Calu3 (cell line): ENCODE data around the gene DGKD. TPM values are rescaled to one million over a fixed set of nuclear protein-coding genes. Genes with fewer than 3 reads are reported as not detected.

Source experiments
- BruUV-seq: library from RNA; stranded (reverse); fragments of 400-500 nt; replicated peaks from 2 replicates; lab custom pipeline; 2021; lab: Mats Ljungman, UMichigan
- CTCF ChIA-PET: fragments of 300-600 bp; sonication (Branson Sonifier 250); formaldehyde crosslinking; loops from one replicate; lab custom pipeline; 2022; ENCODE audit warnings: antibody characterized with exemption; lab: Charles Lee
- DNase-seq: peaks from one replicate; pipeline ENCODE4 v3.0.0; 2022
- H3K27ac Mint-ChIP-seq: one replicate; pipeline ENCODE4 v1.8.0; 2022; ENCODE audit warnings: mixed read lengths; ENCODE audit not compliant: unreplicated experiment
- H3K27me3 Mint-ChIP-seq: one replicate; pipeline ENCODE4 v1.8.0; 2022; ENCODE audit warnings: mixed read lengths; ENCODE audit not compliant: unreplicated experiment
- H3K36me3 Mint-ChIP-seq: one replicate; pipeline ENCODE4 v1.8.0; 2022; ENCODE audit warnings: mild to moderate bottlenecking, moderate library complexity, mixed read lengths; ENCODE audit not compliant: insufficient read depth, unreplicated experiment
- H3K4me1 Mint-ChIP-seq: one replicate; pipeline ENCODE4 v1.8.0; 2022; ENCODE audit warnings: mild to moderate bottlenecking, low read depth, mixed read lengths; ENCODE audit not compliant: unreplicated experiment
- H3K4me3 Mint-ChIP-seq: one replicate; pipeline ENCODE4 v1.8.0; 2022; ENCODE audit warnings: mild to moderate bottlenecking, low read depth, moderate library complexity, mixed read lengths; ENCODE audit not compliant: unreplicated experiment
- H3K9me3 Mint-ChIP-seq: one replicate; pipeline ENCODE4 v1.8.0; 2022; ENCODE audit warnings: low read depth, mixed read lengths; ENCODE audit not compliant: unreplicated experiment
- intact Hi-C: fragments of 100-400 bp; cut with micrococcal nuclease; formaldehyde crosslinking; loops from one replicate; pipeline ENCODE4 v1.10.0; 2022; ENCODE audit not compliant: unreplicated experiment
- total RNA-seq: library from RNA; stranded (reverse); gene quantifications from 2 replicates; pipeline ENCODE4 v1.2.3, GENCODE V29; 2022
- TF ChIP-seq, protein P1 (sequence below): fragments of 200-600 bp; IDR thresholded peaks from one replicate; pipeline ENCODE4 v1.8.0; 2022; ENCODE audit warnings: antibody characterized with exemption; ENCODE audit not compliant: unreplicated experiment

Gene DGKD
- total RNA-seq, 1 experiment from 2014 or later: 26.5 TPM

DNA sequence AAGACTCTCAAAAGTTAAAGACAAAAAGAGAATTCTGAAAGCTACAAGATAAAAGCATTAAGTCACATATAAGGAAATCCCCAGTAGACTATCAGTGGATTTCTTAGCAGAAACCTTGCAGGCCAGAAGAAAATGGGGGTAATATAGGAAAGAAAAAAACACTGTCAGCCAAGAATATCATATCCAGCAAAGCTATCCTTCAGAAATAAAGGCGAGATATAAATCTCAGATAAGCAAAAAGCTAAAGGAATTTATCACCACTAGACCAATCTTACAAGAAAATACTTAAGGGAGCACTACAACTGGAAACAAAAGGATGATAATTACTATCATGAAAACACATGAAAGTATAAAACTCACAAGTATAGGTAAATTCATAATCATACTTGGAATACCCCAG lies 149.2 kb downstream of the DGKD start:
- Mint-ChIP-seq H3K27ac (no peak overlapping the region), H3K4me3 (no peak overlapping the region), H3K9me3 (peaks cover 8% of the 10 kb centered on the region), H3K36me3 (no peaks in the 10 kb centered on the region), H3K4me1 (no peaks in the 10 kb centered on the region), H3K27me3 (no peaks in the 10 kb centered on the region)
- CTCF ChIA-PET: no interaction called here
- TF ChIP-seq, protein P1, sequence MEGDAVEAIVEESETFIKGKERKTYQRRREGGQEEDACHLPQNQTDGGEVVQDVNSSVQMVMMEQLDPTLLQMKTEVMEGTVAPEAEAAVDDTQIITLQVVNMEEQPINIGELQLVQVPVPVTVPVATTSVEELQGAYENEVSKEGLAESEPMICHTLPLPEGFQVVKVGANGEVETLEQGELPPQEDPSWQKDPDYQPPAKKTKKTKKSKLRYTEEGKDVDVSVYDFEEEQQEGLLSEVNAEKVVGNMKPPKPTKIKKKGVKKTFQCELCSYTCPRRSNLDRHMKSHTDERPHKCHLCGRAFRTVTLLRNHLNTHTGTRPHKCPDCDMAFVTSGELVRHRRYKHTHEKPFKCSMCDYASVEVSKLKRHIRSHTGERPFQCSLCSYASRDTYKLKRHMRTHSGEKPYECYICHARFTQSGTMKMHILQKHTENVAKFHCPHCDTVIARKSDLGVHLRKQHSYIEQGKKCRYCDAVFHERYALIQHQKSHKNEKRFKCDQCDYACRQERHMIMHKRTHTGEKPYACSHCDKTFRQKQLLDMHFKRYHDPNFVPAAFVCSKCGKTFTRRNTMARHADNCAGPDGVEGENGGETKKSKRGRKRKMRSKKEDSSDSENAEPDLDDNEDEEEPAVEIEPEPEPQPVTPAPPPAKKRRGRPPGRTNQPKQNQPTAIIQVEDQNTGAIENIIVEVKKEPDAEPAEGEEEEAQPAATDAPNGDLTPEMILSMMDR: no peak
- no peak for DNase-seq
- intact Hi-C loops: no loop called here
- BruUV-seq: no TSS peak

DNA sequence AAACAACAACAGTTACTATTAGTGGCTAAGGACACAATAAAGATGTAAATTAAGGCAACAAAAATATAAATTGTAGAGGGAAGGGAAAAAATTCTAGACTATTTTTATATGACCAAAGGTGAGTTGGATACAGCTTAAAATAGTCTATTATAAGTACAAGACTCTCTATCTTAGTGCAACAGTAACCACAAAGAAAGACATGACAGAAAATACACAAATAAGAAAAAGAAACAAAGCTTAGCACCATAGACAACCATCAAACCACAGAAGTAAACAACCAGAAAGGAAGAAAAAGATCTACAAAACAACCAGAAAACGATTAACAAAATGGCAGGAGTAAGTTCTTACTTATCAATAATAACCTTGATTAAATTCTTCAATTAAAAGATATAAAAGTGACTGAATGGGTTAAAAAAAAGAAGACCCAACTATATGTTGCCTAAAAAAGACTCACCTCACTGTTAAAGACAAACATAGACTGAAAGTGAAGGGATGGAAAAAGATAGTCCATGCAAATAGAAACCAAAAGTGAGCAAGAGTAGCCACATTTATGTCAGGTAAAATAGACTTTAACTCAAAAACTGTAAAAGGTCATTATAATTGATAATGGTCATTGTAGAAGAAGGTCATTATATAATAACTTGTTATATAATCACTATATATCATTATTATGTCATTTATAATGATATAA lies 149.8 kb downstream of the DGKD start:
- CTCF ChIA-PET: no interaction called here
- intact Hi-C loops: no loop called here
- TF ChIP-seq, protein P1: no peak

DNA sequence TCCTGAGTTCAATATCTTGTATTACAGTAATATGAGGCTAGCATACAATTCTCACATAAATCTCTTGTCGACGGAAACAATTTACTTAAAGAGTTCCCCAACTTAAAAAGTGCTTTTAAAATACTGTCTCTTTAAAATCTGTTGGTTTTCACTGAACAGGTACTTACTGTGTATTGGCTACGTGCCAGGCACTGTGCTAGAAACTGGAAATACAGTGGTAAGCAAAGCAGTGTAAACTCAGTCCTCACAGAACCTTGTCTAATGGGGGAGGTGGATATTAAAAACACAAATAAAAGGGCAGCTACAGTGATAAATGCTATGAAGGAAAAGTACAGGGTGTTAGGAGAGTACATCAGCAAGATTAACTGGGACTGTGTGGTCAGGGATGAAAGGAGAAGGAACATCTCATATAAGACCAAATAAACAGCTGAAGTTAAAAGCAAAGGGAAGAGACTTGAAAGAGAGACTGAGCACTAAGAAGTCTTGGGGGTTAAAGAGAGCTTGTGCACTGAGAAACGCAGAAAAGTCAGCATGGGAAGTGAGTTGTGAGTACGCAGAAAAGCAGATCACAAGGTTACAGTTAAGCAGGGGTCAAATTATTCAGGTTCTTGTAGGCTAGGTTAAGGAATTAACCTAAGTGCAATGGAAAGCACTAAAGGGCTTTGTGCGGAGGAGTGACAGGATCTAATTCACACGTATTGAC lies 159.8 kb downstream of the DGKD start:
- H3K27me3 Mint-ChIP-seq: no peaks in the 10 kb centered on the region
- DNase-seq: no peak
- TF ChIP-seq, protein P1: no peak
- CTCF ChIA-PET: no interaction called here
- intact Hi-C loops: no loop called here
- no TSS peak for BruUV-seq
- H3K4me3 Mint-ChIP-seq: no peak overlapping the region
- H3K9me3 Mint-ChIP-seq: no peaks in the 10 kb centered on the region
- peaks cover 12% of the 10 kb centered on the region for H3K4me1 Mint-ChIP-seq
- peaks cover 11% of the 10 kb centered on the region for H3K36me3 Mint-ChIP-seq
- H3K27ac Mint-ChIP-seq: no peak overlapping the region

More for the DNA sequence above, 149.8 kb downstream of the DGKD start:
- peaks cover 8% of the 10 kb centered on the region for H3K9me3 Mint-ChIP-seq
- no peaks in the 10 kb centered on the region for H3K27me3 Mint-ChIP-seq
- H3K36me3 Mint-ChIP-seq: no peaks in the 10 kb centered on the region
- DNase-seq: no peak
- no peak overlapping the region for H3K4me3 Mint-ChIP-seq
- H3K27ac Mint-ChIP-seq: no peak overlapping the region
- no peaks in the 10 kb centered on the region for H3K4me1 Mint-ChIP-seq
- BruUV-seq: no TSS peak

DNA sequence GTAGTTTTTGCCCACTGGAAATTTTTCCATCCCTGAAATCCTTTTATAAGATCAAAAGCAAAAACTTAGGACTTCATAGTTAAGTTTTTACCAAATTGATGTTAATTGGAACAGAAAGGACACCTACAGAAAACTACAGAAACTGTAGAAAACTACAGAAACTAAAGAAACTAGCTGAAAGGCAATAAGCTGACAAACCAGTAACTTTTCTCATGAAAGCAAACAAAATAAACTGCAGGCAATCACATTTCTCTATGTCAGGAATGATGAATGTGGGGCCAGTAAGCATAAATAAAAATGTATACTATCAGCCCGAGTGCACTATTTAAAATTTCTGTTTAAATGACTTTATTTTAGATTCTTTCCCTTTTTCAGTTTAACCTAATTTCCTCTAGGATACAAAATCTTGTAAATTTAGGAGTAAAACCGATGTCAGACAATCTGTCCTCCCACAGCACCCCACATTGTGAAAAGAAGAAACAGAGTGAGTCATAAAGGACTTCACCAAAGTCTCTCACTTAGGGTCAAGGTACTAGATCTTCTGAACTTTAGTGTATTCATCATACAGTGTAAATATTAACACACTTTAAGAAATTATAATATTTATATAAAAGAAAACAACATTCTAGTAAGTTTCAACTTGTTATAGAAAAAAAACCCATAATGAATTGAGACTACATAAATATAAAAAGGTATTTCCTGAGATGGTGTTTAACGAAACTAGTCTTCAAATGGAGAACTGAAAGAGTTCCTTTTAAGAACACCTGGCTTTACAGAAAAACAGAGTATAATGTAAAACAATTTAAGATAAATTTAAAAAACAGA lies 165.7 kb downstream of the DGKD start:
- BruUV-seq: no TSS peak
- no peaks in the 10 kb centered on the region for H3K9me3 Mint-ChIP-seq
- H3K27me3 Mint-ChIP-seq: no peaks in the 10 kb centered on the region
- CTCF ChIA-PET: no interaction called here
- TF ChIP-seq, protein P1: no peak
- no peak for DNase-seq
- no peaks in the 10 kb centered on the region for H3K4me1 Mint-ChIP-seq
- no peak overlapping the region for H3K4me3 Mint-ChIP-seq
- H3K36me3 Mint-ChIP-seq: peaks cover 7% of the 10 kb centered on the region
- intact Hi-C loops: no loop called here
- H3K27ac Mint-ChIP-seq: no peak overlapping the region

Other genes starting within 250 kb of the DGKD start
- 45.0 and 47.6 TPM in 2 replicates for gene ATG16L1, start 102.8 kb upstream of the DGKD start, total RNA-seq
- gene SAG, start 46.7 kb upstream of the DGKD start, total RNA-seq: not detected in 2 replicates
- 44.2 and 45.8 TPM in 2 replicates for gene USP40, start 212.3 kb downstream of the DGKD start, total RNA-seq